CD4-positive, alpha-beta T cell treated with Interleukin-21 for 1 hour (primary cell): ENCODE measurements around the gene TECPR1.

Experiments used
- DNase-seq: peaks from one replicate; pipeline ENCODE4 v3.0.0-alpha.2; 2020

TECPR1 gene

GRCh38 chr7:98251601-98252424 lies at the start of gene TECPR1:
TSS of gene TECPR1 (minus strand) at chr7:98252232. CDS start at chr7:98246146, 6,086 bp downstream.
- DNase-seq, result peak; percentile 88

- DNase-seq, result no peak
These were observed 48.8 kb upstream of the TECPR1 start for GRCh38 chr7:98300595-98301372.

- DNase-seq, result no peak
These were observed 45.7 kb upstream of the TECPR1 start for GRCh38 chr7:98297626-98298286.

- no peak for DNase-seq
These were observed 44.8 kb upstream of the TECPR1 start for GRCh38 chr7:98296833-98297232.

- no peak for DNase-seq
These were observed 43.6 kb upstream of the TECPR1 start for GRCh38 chr7:98295467-98296192.

- peak; percentile 15 for DNase-seq
These were observed 42.9 kb upstream of the TECPR1 start for GRCh38 chr7:98294798-98295382.

GRCh38 chr7:98294326-98294725 lies 42.3 kb upstream of the TECPR1 start:
- no peak for DNase-seq

GRCh38 chr7:98293746-98294145 lies 41.7 kb upstream of the TECPR1 start:
- no peak for DNase-seq

GRCh38 chr7:98293265-98293664 lies 41.2 kb upstream of the TECPR1 start:
- no peak for DNase-seq

GRCh38 chr7:98291717-98292116 lies 39.7 kb upstream of the TECPR1 start:
- DNase-seq, result no peak

GRCh38 chr7:98289333-98289875 lies 37.4 kb upstream of the TECPR1 start:
- no peak for DNase-seq

GRCh38 chr7:98288064-98288823 lies 36.2 kb upstream of the TECPR1 start:
- DNase-seq, result no peak

GRCh38 chr7:98287486-98287959 lies 35.5 kb upstream of the TECPR1 start:
- no peak for DNase-seq

GRCh38 chr7:98286701-98287485 lies 34.9 kb upstream of the TECPR1 start:
- no peak for DNase-seq

GRCh38 chr7:98286093-98286539 lies 34.1 kb upstream of the TECPR1 start:
- peak; percentile 14 for DNase-seq

GRCh38 chr7:98285157-98286092 lies 33.4 kb upstream of the TECPR1 start:
- DNase-seq, result no peak

GRCh38 chr7:98284335-98285036 lies 32.5 kb upstream of the TECPR1 start:
- no peak for DNase-seq

GRCh38 chr7:98283887-98284222 lies 31.8 kb upstream of the TECPR1 start:
- no peak for DNase-seq
